Left kidney (tissue), 2 donors: ENCODE data around the gene SGMS1. TPM values are rescaled to one million over a fixed set of nuclear protein-coding genes. Genes with fewer than 3 reads are reported as not detected.

Experiments
- DNase-seq: peaks from one replicate; pipeline ENCODE4 v3.0.0-alpha.2; 2013
- polyA plus RNA-seq: library from polyadenylated mRNA; unstranded; fragments of 120-200 nt; gene quantifications from one replicate; pipeline ENCODE4 v1.2.1, GENCODE V29; 2013; ENCODE audit not compliant: insufficient read length

SGMS1 gene
- polyA plus RNA-seq, 1 donor: 51.9 TPM

DNA sequence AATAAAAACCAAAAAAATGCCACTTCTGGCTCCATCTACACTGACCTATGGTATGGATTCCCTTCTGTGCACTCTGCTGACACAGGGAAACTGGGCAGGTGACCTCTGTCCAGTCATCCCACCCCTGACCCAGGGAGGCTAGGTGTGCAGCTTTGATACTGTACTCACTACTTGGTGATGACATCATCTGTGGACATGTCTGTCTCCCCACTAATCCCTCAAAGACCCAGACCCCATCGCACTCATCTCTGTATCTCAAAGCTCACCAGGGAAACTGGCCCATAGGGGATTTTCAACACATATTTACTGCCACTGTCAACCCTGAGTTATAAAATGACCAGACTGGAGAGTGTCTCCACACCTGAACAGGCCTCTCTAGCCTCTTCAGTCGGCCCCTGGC is 10.6 kb downstream of the SGMS1 start:
- no peak for DNase-seq

DNA sequence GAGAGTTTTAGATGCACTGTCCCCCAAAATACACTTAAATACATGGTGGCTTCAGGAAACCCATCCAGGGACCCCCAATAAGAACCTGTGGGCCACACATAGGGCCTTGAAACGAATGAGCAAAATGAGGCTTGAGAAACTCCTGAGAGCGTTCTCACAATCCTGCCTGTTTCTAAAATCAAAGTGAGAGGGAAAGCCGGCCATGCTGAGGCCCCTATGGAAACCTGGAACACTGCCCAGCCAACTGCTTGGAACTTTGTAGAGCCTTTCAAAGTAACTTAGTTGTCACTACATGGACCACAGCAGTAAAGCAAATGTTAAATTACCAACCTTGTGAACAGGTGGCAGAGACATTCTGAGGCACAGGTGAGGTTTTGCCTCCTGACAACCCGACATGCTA is 13.4 kb downstream of the SGMS1 start:
- no peak for DNase-seq

DNA sequence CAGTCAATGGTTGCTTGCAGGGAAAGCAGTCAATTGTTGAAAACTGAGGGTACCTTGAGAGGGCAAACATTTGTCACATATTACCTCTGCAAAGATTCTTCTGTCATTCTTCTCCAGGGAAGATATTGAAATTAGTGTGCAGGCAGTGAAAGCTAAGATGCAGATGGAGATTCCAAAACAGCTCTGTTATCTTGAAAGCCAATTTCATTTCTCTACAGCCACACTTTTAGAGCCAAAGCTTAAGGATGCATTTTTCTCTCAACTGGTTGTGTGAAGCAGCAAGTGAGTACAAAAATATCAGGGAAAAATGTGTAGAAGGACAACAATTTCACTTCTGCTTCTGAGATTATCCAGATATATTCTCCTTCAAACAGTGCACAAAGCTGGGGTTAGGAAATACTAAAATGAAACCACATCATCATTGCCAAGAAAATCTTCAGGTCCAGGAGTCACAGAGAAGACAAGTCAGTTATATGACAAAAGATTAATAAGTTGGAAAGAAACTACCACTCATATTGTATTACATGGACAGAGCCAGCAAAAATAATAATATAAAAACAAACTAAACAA is 16.3 kb downstream of the SGMS1 start:
- no peak for DNase-seq

DNA sequence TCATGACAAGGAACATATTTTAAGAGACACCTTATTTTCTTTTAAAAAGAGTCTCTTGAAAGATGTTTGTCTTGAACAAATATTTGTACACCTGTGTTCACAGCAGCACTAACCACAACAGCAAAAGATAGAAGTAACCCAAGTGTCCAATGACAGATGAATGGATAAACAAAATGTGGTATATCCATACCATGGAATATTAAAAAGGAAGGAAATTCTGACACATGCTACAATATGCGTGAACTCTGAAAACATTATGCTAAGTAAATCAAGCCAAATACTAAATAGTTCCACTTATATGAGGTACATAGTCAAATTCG is 17.8 kb downstream of the SGMS1 start:
- no peak for DNase-seq

DNA sequence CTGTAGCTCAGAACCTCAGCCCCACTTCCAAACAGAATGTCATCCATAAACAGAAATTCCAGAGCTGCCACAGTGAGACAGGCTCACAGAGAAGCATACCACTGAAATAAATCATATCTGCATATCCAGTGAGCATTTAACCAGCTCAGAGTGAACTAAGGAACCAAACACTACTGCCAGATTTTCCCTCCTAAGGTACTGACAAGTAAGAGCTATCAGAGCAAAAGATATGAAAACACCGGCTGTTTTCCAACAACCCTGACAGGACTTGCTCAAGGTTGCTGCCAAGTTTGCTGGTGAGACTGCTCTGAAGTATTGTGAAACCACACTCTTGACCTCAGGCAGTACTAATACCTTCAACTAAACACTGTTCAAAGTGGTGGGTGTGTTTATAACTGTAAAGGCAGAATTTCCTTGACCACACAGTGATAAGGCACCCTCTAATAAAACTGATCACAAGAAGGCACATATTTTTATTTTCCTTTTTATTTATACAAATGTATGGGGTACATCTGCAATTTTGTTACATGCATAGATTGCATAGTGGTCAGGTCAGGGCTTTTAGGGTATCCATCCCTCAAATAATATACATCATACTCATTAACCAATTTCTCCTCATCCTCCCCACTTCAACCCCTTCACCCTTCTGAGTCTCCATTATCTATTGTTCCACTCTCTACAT is 18.3 kb downstream of the SGMS1 start:
- no peak for DNase-seq

DNA sequence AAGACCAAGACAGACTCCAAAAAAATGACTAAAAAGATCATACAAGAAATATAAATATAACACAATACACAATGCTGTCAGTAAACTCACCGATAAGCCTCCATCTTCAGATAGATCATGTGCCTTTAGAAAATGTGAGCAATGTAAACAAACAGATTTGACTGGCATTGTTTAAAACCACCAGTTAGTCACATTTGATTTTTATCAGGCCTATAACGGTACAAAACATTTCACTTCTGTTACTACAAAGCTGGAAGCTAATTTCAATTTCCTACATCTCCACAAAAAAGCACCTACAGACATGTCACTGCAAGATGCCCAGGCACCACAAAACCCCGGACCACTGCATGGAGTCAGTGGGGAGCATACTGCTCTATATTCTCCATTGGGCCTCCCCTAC is 18.9 kb downstream of the SGMS1 start:
- no peak for DNase-seq

DNA sequence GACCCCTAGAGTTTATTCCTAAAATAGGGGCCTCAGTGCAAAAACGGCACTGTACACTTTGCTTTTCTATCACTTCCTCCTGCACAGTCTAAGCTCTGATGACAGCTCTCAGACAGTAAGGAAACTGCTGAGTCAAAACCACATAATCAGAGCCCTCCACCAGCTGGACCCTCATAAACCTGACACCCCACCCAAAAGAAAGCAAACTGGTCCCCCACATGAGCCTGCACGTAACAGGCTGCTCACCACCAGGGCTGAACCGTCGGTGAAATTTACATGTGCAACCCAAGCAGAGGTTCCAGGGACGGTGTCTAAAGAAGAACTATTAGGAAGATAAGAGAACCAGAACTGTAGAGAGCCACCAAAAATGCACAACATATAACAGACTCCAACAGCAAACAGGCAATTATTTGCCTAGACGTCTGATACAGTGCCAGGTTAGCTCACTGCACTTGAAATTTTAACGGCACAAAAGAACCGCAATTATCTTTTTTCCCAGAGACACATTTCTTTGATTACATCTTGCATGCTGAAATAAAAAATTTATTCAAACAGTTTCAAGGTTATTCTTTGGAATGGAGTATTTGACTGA is 19.6 kb downstream of the SGMS1 start:
- no peak for DNase-seq

DNA sequence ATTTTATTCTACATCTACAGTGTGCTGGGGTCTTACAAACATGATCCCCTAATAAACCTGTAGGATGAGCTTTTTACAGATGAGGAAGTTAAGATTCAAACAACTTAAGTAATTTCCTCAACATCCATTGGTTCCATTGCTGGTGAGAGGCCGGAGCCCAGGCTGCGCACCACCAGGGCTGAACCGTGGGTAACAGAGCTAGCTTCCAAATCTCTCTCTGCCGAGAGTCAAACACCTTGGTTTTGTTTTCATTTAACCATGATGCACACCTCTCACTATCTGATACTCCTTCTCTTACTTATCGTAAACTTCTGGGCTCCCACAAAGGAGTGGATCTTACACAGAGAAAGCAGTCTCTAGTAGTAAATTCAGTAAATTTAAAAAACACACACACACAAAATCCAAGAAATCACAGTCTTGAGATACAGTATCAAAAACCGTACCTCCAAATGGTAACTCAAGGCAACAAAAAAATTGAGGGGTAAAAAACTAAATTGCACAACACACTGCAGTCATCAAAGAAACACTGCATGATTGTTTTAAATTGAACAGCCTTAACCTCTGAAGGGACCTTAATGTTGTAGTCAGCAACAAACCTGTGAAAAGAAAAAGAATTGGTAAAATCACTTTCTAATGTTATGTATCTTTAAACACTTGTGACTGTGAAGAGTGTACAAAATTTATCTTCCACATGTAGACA is 20.5 kb downstream of the SGMS1 start:
- no peak for DNase-seq

DNA sequence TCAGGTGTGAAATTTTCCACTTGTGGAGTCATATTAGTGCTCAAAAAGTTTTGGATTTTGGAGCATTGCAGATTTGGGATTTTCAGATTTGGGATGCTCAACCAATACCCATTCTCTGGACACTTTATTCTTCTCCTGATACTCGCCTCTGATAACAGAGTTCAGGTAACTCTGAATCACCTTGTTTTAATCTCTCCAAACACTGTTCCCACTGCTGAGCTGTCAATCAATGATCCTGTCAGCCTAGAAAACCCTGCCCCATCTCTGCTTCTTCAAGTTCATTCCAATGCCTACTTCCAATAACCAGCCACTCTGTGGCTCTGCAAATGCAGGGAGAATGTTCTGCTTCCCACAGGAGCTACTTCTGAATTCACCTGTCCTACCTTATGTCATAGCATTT is 21.8 kb downstream of the SGMS1 start:
- DNase-seq: no peak

DNA sequence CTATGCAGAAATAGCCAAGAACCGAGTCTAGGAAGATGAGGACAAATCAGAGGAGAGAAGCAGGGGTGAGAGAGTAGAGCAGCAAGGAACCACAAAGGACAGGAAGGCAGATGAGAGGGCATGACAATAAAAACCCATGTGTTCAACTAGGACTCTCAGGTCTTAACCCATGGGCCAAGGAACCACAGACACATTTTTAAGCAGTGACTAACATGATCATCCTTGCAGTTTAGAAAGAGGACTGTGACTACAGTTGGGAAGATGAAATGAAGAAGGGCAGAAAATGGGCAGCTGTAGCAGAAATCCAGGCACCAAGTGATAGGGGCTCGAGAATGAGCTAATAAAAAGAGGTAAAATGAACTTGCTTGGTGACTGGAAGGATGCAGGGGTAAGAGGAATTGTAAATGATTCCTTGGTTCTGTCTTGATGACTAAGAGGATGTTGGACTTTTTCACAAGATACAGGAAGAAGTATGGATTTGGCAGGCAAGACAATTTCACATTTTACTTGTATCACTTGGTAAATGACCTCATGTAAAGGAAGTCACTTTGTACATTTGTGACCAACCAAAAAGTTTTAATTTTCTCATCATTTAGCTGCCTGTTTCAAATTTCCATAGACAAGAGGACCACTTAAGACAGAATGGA is 22.8 kb downstream of the SGMS1 start:
- DNase-seq: no peak

DNA sequence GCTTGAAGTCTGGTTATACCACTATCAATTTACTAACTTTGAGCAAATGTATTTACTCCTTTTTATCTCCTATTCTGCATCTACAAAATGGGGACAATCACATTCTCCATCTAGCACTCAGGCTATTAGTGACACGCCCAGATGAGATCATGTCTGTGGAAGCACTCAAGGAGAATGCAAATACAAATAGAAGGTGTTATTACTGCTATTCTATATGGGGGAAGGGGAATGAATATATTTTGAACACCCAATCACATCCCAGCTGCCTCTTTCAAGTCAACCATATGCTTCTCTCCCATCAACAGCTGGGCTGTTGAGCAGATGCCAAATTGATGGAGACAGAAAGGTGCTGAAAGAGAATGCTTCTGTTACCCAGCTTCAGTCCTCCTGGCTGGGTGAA is 23.5 kb downstream of the SGMS1 start:
- no peak for DNase-seq

DNA sequence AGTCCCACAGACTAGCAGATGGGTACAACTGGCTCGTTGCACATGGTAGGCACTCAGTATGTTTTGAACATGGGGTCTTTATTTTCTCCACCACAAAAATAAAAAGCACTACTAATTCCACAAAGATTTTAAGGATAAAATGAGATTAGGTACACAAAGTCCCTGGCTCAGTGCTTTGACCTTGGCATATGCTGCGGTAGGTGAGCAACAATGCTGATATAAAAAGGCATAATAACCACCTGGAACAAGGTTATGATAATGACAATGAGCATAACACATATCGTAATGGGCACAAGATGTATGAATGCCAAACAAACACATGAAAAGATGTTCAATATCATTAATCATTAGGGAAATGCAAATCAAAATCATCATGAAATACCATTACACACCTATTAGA is 26.9 kb downstream of the SGMS1 start:
- DNase-seq: no peak

DNA sequence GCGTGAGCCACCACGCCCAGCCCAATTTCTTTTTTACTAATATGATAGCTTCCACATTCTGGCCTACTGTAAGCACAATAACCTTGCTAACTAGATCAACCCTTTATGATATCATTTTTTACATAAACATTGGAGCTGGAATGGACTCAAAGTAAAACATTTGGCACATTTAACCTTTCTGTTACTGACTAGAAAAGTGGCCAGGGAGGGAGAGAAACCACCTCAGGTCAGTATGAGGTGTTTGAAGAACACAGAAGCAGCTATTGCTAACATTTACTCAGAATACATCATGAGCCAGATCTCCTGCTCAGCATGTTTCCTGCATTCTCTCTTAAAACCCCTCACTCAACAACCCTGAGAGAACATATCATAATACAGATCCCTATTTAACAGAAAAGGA is 27.3 kb downstream of the SGMS1 start:
- DNase-seq: no peak

DNA sequence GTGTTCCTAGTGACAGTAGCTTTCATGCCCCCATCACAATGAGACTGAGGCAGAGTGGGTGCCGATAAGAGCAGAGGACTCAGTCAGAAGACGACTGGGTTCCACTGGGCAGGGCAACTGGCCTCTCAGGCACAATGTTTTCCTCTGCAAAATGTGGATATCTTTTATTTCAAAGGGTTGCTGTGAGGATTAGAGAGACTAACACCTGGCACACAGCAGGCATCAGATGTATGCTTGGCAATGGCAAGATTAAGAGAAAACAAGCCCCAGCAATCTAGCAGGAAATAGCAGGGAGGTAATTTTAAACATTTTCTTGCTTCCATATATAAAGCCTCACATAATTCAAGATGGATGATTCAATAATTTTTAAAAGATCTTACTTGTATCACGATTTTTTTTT is 28.0 kb downstream of the SGMS1 start:
- no peak for DNase-seq

DNA sequence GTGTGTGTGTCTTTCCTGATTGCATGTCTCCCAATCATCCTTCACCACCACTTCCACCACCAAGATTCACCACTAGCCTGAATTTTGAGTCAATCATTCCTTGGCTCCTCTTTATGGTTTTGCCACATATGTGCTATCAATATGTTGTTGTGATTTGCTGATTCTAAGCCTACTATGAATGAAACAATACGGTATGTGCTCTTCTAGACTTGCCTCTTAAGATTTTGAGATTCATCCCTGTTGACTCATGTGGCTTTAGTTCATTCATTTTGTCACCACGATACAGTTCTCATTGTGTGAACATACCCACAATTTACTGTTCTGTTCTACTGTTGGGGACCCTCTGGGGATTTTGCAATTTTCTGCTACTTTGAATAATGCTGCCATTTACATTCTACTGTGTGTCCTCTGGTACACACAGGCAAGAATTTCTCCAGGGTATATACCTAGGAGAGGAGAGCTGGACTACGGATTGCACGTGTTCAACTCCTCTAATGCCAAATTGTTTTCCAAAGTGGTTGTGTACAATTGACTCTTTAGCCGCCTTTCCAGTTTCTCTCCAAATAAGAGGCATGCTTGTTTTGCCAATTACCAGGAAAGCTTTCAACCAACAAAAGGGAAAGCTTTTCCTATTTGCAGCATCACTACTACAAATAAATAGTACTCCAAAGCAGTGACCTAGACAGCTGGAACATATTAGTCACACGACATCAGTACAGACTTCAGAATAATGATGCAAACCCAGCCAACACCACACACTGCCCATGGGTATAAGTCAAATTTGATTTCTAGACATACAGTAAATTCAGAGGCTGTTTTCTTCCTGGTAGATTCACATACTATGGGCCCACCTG is 30.0 kb downstream of the SGMS1 start:
- no peak for DNase-seq

DNA sequence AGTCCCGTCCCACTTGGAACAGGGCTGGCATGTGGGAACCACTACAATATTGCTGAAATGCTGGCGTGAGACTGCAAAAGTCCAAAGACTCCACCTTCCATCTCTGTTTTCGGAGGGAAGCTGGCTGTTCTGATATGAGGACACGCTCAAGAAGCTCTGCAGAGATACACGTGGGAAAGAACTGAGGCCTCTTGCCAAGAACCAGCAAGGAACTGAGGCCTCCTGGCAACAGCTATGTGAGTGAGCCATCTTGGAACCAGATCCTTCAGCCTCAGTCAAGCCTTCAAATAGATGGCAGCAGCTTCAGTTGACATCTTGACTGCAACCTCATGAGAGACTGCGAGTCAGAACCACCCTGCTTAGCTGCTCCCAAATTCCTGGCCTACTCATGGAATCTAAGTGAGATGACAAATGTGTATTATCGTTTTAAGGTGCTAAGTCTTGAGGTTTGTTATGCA is 30.8 kb downstream of the SGMS1 start:
- no peak for DNase-seq

DNA sequence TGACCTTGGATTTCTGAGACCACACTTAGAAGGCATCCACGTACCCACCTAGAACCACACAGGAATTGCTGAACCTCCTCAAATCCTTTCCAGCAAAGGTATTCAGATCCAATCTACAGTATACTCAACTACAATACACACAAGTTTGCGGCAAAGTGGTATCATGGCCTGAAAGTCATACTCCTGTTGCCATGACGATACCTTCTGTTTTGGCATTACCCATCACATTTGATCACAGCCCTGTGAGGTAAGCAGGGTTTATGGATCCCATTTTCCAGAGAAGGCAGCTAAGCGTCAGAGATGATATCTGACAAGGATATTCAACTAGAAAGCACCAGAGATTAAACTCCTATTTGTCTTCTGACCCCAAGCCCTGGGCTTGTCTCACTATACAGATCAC is 32.8 kb downstream of the SGMS1 start:
- DNase-seq: no peak

DNA sequence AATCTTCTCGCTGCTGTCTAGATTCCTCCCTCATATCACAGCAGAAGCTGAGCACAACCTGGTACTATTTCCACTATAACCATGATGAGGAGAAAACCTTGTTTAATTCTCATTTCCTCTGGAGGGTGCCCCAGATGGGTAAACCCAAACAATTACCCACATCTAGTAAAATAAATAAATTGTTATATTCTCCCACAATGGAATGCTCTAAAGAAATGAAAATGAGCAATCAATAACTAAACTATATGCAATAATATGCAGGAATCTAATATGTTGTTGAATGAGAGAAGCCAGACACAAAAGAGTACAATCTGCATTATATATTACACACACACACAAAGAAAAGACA is 37.0 kb downstream of the SGMS1 start:
- no peak for DNase-seq

DNA sequence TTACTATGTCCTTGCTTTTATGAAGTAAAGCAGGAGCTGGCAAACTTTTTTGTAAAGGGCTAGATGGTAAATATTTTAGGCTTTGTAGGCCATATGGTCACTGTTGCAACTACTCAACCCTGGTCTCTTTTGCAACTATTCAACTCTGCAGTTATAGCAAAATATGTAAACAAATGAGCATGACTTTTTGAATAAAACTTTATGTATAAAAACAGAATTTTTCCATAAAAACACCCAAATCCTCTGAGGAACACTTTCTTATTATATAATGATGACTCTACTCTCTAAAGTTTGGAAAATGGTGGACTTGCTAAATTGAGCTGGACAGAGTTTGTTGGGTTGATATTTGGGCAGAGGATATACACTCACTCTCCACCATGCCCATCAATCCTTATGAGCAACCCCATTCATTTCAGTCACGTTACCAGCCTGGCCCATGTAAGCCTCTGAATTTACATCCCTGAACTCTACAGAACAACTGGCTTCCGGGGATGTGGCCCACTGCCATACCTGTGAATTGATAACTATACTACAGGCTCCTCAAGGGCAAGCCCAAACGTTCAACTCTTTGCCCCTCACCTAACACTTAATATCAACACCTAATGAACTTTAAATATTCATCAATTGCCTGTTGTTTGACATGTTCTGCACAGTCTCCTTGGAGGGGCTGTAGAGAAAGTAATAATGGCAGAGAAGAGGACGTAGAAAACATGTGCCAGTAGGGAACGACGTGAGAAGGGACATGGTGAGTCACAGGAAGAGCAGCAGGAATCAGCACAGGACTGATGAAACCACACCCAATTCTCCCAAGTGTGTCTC is 37.6 kb downstream of the SGMS1 start:
- no peak for DNase-seq

DNA sequence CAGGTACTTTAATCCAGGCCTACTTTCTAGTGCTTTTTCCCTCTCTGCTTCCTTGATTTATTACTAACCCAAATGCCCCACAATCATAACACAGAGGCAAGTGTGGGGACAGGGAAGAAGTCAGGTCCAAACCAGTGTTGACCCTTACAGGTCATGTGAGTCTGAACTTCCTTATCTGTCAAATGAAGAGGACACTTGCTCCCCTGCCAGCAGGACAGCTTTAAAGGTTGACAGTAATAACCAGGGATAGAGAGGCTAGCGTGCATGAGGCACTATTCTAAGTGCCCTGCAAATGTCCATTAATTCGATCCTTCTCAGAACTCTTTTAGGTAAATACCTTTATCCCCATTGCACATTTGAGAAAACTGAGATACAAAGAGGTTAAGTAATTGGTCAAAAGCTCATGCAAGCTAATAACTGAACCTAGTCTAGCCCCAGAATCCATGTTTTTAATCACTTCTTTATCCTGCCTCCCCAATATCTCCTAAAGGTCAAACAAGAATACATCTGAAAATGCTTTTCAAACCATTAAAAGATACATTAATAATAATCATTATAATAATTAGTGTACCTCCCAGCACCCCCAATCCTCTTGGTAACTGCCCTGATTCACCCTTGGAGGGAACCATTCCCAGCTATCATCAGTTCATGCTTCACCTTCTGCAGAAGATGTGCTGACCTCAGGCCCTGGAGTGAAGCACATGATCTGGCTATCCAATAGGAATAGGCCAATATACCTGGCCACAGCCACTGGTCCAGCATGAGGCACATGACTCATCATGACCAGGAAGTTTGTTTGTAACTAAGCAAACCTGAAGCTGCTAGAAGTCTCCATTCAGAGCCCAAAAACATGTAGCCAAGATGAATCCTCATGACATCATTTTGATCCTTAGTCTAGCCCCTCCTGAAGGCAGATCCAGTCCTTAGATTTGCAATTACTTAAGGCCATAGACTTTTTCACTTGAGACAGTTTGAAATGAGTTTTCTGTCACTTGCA is 40.7 kb downstream of the SGMS1 start:
- DNase-seq: no peak
